Esophagus (tissue), 2 donors: ENCODE results near the gene MRPS17. TPM values are rescaled to one million over a fixed set of nuclear protein-coding genes. Genes with fewer than 3 reads are reported as not detected.

Experiments used
- polyA plus RNA-seq, 2 donors: library from polyadenylated mRNA; stranded (reverse); fragments of 200-250 nt; gene quantifications; one replicate each; pipeline ENCODE4 v1.2.3, GENCODE V29; 2013
- donor health status: healthy with polysubstance abuse.
- donor health status: Bipolar disorder and iron deficiency.

Gene MRPS17
- polyA plus RNA-seq, 2 donors, result 9.8 to 12.7 TPM

Other genes starting within 250 kb of the MRPS17 start
- gene SEPTIN14, start 89.1 kb upstream of the MRPS17 start, polyA plus RNA-seq, result not detected
- under 1 TPM; 0.69 to 0.75 TPM for gene ZNF713, start 64.4 kb upstream of the MRPS17 start, polyA plus RNA-seq
- gene NIPSNAP2, start 12.7 kb downstream of the MRPS17 start, polyA plus RNA-seq, result 10 to 100 TPM; 15.6 to 21.6 TPM
- gene PSPH, start 99.6 kb downstream of the MRPS17 start, polyA plus RNA-seq, result 1 to 10 TPM; 6.6 to 8.6 TPM
- 100 to 1,000 TPM; 133 to 157 TPM for gene CCT6A, start 99.9 kb downstream of the MRPS17 start, polyA plus RNA-seq
- 10 to 100 TPM; 43.3 to 64.1 TPM for gene SUMF2, start 112.4 kb downstream of the MRPS17 start, polyA plus RNA-seq
- 1 to 10 TPM; 1.1 to 1.3 TPM for gene PHKG1, start 141.1 kb downstream of the MRPS17 start, polyA plus RNA-seq
- gene CHCHD2, start 154.6 kb downstream of the MRPS17 start, polyA plus RNA-seq, result 100 to 1,000 TPM; 148 to 438 TPM
- under 1 TPM; 0.67 to 0.69 TPM for gene NUPR2, start 164.5 kb downstream of the MRPS17 start, polyA plus RNA-seq